Epithelial cell of prostate (primary cell): ENCODE data around the gene CR1L.
"Not testable (repeated sequence)": the region's sequence is repeated elsewhere in the genome, so short reads cannot be mapped to it uniquely, and the experiment has no call there.

ENCODE experiments used
- DNase-seq: peaks from one replicate; pipeline ENCODE4 v3.0.0-alpha.2; 2011; ENCODE audit warnings: low read depth, low spot score
- H3K27ac ChIP-seq: fragments of 450-650 bp; 2 replicates; pipeline ENCODE4 v1.5.1; 2017; ENCODE audit warnings: mild to moderate bottlenecking

The CR1L gene

DNA sequence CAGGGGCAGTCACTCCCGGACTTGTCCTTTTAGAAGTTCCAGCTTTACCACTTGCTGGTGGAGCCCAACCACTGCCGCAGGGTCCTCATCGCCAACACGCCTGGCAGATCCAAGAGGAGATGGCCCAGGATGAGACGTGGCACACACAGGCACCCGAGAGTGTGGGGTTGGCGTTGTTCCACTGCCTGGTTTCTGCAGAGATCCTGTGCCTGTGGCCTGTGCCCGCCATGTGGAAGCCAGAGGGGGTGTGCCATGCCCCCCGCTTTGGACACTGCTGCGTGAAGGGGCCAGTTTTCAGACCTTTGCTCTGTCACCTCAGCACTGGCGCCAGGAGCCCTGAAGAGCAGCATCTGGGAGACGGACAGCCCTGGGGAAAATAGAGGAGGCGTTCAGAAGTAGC lies 117.7 kb downstream of the CR1L start:
- DNase-seq, result no peak

GRCh38 chr1:207763091-207763490 lies 118.2 kb downstream of the CR1L start:
- no peak overlapping the region for H3K27ac ChIP-seq
- DNase-seq, result no peak

More for the DNA sequence above, 117.7 kb downstream of the CR1L start:
- H3K27ac ChIP-seq, result no peak overlapping the region

GRCh38 chr1:207763972-207764371 lies 119.0 kb downstream of the CR1L start:
- no peak for DNase-seq
- H3K27ac ChIP-seq, result no peak overlapping the region

- no peak overlapping the region for H3K27ac ChIP-seq
These were observed 121.6 kb downstream of the CR1L start for GRCh38 chr1:207766569-207766968.

DNA sequence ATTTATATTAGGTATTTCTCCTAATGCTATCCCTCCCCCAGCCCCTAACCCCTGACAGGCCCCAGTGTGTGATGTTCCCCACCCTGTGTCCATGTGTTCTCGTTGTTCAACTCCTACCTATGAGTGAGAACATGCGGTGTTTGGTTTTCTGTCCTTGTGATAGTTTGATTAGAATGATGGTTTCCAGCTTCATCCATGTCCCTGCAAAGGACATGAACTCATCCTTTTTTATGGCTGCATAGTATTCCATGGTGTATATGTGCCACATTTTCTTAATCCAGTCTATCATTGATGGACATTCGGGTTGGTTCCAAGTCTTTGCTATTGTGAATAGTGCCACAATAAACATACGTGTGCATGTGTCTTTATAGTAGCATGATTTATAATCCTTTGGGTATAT lies 125.6 kb downstream of the CR1L start:
- not testable (repeated sequence) for H3K27ac ChIP-seq, DNase-seq

More at GRCh38 chr1:207766569-207766968, 121.6 kb downstream of the CR1L start:
- DNase-seq, result no peak
